ENCODE data around the gene UBA52.
"Not testable (repeated sequence)": the region's sequence is repeated elsewhere in the genome, so short reads cannot be mapped to it uniquely, and the experiment has no call there.

The UBA52 gene

GRCh38 chr19:18593367-18594095 lies 21.9 kb downstream of the UBA52 start:
- DNase-seq: no peak

GRCh38 chr19:18594096-18594823 lies 22.6 kb downstream of the UBA52 start:
- DNase-seq: peak; percentile 87

GRCh38 chr19:18594824-18595373 lies 23.2 kb downstream of the UBA52 start:
- DNase-seq: no peak

- no peak for DNase-seq
Observed at GRCh38 chr19:18595475-18595874, 23.8 kb downstream of the UBA52 start.

- peak; percentile 87 for DNase-seq
Observed at GRCh38 chr19:18596752-18597157, 25.1 kb downstream of the UBA52 start.

- no peak for DNase-seq
Observed at GRCh38 chr19:18597809-18598660, 26.4 kb downstream of the UBA52 start.

GRCh38 chr19:18599485-18599884 lies 27.8 kb downstream of the UBA52 start:
- DNase-seq: no peak

GRCh38 chr19:18600692-18601397 lies 29.2 kb downstream of the UBA52 start:
- DNase-seq: not testable (repeated sequence)

GRCh38 chr19:18601875-18602274 lies 30.2 kb downstream of the UBA52 start:
- DNase-seq: no peak

GRCh38 chr19:18603255-18603957 lies 31.7 kb downstream of the UBA52 start:
- peak; percentile 32 for DNase-seq

- DNase-seq: no peak
Observed at GRCh38 chr19:18603958-18604819, 32.5 kb downstream of the UBA52 start.

- DNase-seq: no peak
Observed at GRCh38 chr19:18604820-18605159, 33.1 kb downstream of the UBA52 start.

- DNase-seq: no peak
Observed at GRCh38 chr19:18605196-18605545, 33.5 kb downstream of the UBA52 start.

- no peak for DNase-seq
Observed at GRCh38 chr19:18605546-18606280, 34.1 kb downstream of the UBA52 start.

- no peak for DNase-seq
Observed at GRCh38 chr19:18606281-18607225, 34.9 kb downstream of the UBA52 start, which contains the start of gene CRLF1. TSS of gene CRLF1 (minus strand) at chr19:18606799. CDS start at chr19:18606656, 143 bp downstream.

- no peak for DNase-seq
Observed at GRCh38 chr19:18607226-18608101, 35.8 kb downstream of the UBA52 start.

- no peak for DNase-seq
Observed at GRCh38 chr19:18608102-18608804, 36.6 kb downstream of the UBA52 start.
